Peyer's patch (tissue), 4 donors: ENCODE data around the gene DOK6. TPM values are rescaled to one million over a fixed set of nuclear protein-coding genes. Genes with fewer than 3 reads are reported as not detected.

Experiments
- DNase-seq, 3 donors: peaks; one replicate each; pipeline ENCODE4 v3.0.0-alpha.2; 2017 to 2019
- H3K27ac ChIP-seq, 4 donors: fragments of 200-600 bp; sonication (generic); one replicate each; pipeline ENCODE4 v1.5.1; 2016 to 2019
- H3K27me3 ChIP-seq, 2 donors: fragments of 200-600 bp; sonication (generic); one replicate each; pipeline ENCODE4 v1.5.1; 2019
- H3K36me3 ChIP-seq, 3 donors: fragments of 200-600 bp; sonication (generic); one replicate each; pipeline ENCODE4 v1.5.1; 2016 to 2019
- H3K4me1 ChIP-seq, 4 donors: fragments of 200-600 bp; sonication (generic); one replicate each; pipeline ENCODE4 v1.5.1; 2016 to 2019
- H3K4me3 ChIP-seq, 4 donors: fragments of 200-600 bp; sonication (generic); 1 replicate in 3 of 4; 2 replicates in 1 of 4; pipeline ENCODE4 v1.5.1; 2016 to 2019; ENCODE audit warnings: mild to moderate bottlenecking in 1 of 4
- H3K9me3 ChIP-seq, 4 donors: fragments of 200-600 bp; sonication (generic); one replicate each; pipeline ENCODE4 v1.5.1; 2016 to 2019; ENCODE audit warnings: mild to moderate bottlenecking in 1 of 4
- POLR2A ChIP-seq, 2 donors: fragments of 450-650 bp; IDR thresholded peaks; one replicate each; pipeline ENCODE4 v1.5.1; 2017; ENCODE audit warnings: antibody characterized with exemption in 2 of 2, mild to moderate bottlenecking in 2 of 2, moderate library complexity in 2 of 2
- total RNA-seq, 4 donors: library from RNA; depleted of rRNA; stranded (reverse); fragments of >200 nt; gene quantifications; one replicate each; pipeline ENCODE4 v1.1.0, GENCODE V29; 2016
- TF ChIP-seq, protein P1 (sequence below), 6 experiments: fragments of 450-650 bp in 4 of 6; fragments of 200-600 bp in 2 of 6; sonication (generic) in 1 of 6; IDR thresholded peaks; one replicate each; pipeline ENCODE4 v1.5.1; 2017 to 2019; ENCODE audit warnings: antibody characterized with exemption in 6 of 6, mild to moderate bottlenecking in 3 of 6, moderate library complexity in 1 of 6

DOK6 gene
- total RNA-seq, 4 donors from 2014 or later: 0.13 to 5.2 (median 0.50) TPM

DNA sequence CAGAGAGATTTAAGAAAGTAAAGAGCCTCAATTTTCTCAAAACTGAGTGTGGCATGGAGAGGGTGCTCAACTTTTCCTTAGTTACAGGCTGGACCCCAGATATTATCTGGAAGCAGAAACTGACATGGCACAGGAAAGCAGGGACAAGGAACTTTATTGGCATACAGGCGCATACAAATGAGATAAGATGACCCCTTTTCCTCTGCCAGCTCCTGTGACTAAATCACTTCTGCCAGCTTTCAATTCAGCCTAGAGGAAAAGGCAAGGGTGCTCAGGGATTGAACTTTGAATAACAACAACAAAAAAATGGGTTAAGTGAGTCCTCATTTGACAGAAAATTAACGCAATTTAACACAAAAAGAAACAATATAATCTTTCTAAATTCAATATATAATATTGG lies 284.1 kb downstream of the DOK6 start:
- TF ChIP-seq POLR2A (IDR thresholded peaks at IDR 0.05): no peak
- TF ChIP-seq, protein P1, sequence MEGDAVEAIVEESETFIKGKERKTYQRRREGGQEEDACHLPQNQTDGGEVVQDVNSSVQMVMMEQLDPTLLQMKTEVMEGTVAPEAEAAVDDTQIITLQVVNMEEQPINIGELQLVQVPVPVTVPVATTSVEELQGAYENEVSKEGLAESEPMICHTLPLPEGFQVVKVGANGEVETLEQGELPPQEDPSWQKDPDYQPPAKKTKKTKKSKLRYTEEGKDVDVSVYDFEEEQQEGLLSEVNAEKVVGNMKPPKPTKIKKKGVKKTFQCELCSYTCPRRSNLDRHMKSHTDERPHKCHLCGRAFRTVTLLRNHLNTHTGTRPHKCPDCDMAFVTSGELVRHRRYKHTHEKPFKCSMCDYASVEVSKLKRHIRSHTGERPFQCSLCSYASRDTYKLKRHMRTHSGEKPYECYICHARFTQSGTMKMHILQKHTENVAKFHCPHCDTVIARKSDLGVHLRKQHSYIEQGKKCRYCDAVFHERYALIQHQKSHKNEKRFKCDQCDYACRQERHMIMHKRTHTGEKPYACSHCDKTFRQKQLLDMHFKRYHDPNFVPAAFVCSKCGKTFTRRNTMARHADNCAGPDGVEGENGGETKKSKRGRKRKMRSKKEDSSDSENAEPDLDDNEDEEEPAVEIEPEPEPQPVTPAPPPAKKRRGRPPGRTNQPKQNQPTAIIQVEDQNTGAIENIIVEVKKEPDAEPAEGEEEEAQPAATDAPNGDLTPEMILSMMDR (IDR thresholded peaks at IDR 0.05): no peak
- no peaks in the 10 kb centered on the region for H3K4me1 ChIP-seq

DNA sequence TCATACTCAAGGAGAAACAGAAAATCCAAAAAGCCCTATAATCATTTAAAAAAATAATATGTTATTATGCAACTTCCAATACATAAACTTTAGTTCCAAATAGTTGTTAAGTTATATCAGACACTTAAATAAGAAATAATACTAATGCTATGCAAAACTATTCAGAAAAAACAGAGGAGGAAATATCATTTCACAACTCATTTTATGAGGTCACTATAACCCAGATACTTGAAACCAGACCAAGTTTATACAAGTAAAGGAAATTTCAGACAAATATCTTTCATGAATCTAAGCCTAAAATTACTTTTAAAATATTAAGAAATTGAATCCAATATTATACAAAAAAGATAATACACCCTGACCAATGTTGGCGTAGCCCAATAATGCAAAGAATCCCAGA lies 286.2 kb downstream of the DOK6 start:
- DNase-seq: no peak
- no peak overlapping the region for H3K27ac ChIP-seq
- no peaks in the 10 kb centered on the region for H3K4me1 ChIP-seq
- TF ChIP-seq POLR2A (IDR thresholded peaks at IDR 0.05): no peak
- TF ChIP-seq, protein P1 (IDR thresholded peaks at IDR 0.05): no peak
- H3K27me3 ChIP-seq: no peaks in the 10 kb centered on the region
- H3K36me3 ChIP-seq: no peaks in the 10 kb centered on the region
- no peak overlapping the region for H3K4me3 ChIP-seq
- H3K9me3 ChIP-seq: no peaks in the 10 kb centered on the region

More for the DNA sequence above, 284.1 kb downstream of the DOK6 start:
- no peak overlapping the region for H3K4me3 ChIP-seq
- no peaks in the 10 kb centered on the region for H3K9me3 ChIP-seq
- no peak overlapping the region for H3K27ac ChIP-seq
- no peaks in the 10 kb centered on the region for H3K27me3 ChIP-seq
- H3K36me3 ChIP-seq: no peaks in the 10 kb centered on the region
- DNase-seq: no peak

DNA sequence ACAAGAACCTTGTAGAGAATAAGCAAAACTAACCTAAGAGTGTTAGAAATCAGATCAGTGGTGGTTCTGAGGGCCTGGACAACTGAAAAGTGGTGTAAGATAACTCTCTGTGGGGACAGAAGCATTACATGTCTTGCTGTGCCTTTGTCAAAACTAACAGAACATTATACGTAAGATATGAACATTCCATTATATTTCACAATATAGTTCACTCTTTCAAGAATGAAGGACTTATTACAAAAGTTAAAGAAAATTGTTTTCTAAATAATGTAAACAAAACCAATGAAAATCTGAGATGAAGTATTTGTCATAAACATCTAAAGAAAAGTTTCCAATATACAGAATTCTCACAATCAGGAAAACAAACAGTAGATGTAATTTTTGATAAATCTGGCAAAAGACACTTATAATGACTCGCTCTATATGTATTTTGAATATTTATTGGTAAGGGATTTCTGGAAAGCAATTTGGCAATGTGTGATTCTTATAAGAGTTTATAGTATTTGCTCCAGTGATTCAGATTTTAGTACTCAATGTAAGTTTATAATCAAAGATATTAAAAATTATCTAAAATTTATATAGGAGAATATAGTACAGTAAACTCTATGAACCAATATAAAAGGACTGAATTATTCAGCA lies 288.6 kb downstream of the DOK6 start:
- no peak overlapping the region for H3K4me3 ChIP-seq
- H3K27me3 ChIP-seq: no peaks in the 10 kb centered on the region
- H3K9me3 ChIP-seq: no peaks in the 10 kb centered on the region
- DNase-seq: no peak
- no peaks in the 10 kb centered on the region for H3K4me1 ChIP-seq
- no peak overlapping the region for H3K27ac ChIP-seq
- TF ChIP-seq, protein P1 (IDR thresholded peaks at IDR 0.05): no peak
- TF ChIP-seq POLR2A (IDR thresholded peaks at IDR 0.05): no peak
- H3K36me3 ChIP-seq: no peaks in the 10 kb centered on the region

DNA sequence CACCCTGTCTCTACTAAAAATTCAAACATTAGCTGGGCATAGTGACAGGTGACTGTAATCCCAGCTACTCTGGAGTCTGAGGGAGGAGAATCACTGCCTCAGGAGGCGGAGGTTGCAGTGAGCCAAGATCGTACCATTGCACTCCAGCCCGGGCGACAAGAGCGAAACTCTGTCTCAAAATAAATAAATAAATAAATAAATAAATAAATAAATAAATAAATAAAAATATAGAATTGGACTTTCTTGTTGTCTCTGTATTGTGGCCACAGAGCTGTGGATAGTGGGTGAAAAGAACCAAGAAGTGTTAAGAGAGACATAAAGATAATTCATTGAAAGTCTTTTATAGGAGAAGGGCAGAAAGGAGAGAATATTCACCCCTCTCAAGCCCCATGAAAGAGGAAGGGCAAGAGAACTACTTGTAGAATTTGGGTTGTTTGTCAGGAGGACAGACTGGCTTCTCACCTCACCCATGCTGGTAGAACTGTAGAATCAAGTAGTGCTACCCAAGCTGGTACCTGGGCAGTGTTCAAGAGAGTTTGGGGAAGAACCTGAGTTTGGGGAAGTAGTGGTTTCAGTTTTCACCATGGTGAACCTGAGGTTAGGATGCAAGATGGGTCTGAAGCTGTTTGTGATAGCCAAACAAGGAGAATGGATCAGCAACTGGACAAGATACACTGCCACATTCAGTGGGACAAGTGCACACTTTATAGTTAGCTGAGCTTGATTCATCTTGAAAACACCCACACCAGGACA lies 290.5 kb downstream of the DOK6 start:
- Histone ChIP-seq H3K9me3 (no peaks in the 10 kb centered on the region), H3K4me3 (no peak overlapping the region), H3K27me3 (no peaks in the 10 kb centered on the region), H3K4me1 (no peaks in the 10 kb centered on the region), H3K36me3 (no peaks in the 10 kb centered on the region), H3K27ac (no peak overlapping the region)
- TF ChIP-seq, protein P1 (IDR thresholded peaks at IDR 0.05): no peak
- no peak for TF ChIP-seq POLR2A (IDR thresholded peaks at IDR 0.05)
- DNase-seq: no peak

DNA sequence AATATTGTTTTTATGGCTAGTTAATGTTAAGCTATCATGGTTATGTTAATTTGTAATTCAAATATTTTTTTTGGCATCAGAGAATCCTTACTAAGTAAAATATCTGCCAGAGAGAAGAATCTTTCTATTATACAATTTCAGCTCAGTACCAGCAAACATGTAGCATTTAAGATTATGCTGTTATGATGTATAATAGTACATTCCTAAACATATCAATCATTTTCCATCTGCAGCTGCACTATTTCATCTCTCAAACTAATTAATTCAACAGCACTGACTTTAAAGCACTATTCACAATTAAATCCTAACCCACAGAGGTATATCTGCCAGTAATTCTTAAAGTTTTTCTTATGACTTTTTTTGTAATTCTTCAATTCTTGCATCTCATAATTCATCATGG lies 296.4 kb downstream of the DOK6 start:
- H3K27me3 ChIP-seq: no peaks in the 10 kb centered on the region
- no peaks in the 10 kb centered on the region for H3K4me1 ChIP-seq
- no peaks in the 10 kb centered on the region for H3K9me3 ChIP-seq
- H3K27ac ChIP-seq: no peak overlapping the region
- H3K4me3 ChIP-seq: no peak overlapping the region
- no peak for DNase-seq
- no peaks in the 10 kb centered on the region for H3K36me3 ChIP-seq
- TF ChIP-seq, protein P1 (IDR thresholded peaks at IDR 0.05): no peak
- TF ChIP-seq POLR2A (IDR thresholded peaks at IDR 0.05): no peak
